Activated B cell treated with CpG ODN at 0.5 μM for 24 hours (primary cell): Measurements from ENCODE around the gene SREBF1. TPM values are rescaled to one million over a fixed set of nuclear protein-coding genes. Genes with fewer than 3 reads are reported as not detected.

Experiments used
- ATAC-seq: fragments of 200-7000 bp; cut with Tn5 transposase; one replicate; pipeline ENCODE4 v1.10.0; 2021; ENCODE audit warnings: low read depth, mild to moderate bottlenecking, moderate library complexity
- CTCF ChIA-PET: fragments of 350-600 bp; sonication (Branson Sonifier 250); formaldehyde crosslinking; loops from one replicate; lab custom pipeline; 2021; ENCODE audit warnings: antibody characterized with exemption; lab: Charles Lee
- POLR2A ChIA-PET: fragments of 350-600 bp; sonication (Branson Sonifier 250); formaldehyde crosslinking; loops from one replicate; lab custom pipeline; 2021; ENCODE audit warnings: antibody characterized with exemption; lab: Charles Lee
- DNase-seq: peaks from one replicate; pipeline ENCODE4 v3.0.0; 2022
- H3K27ac Mint-ChIP-seq: one replicate; pipeline ENCODE4 v1.8.0; 2020; ENCODE audit warnings: mixed read lengths
- H3K27me3 Mint-ChIP-seq: one replicate; pipeline ENCODE4 v1.8.0; 2021; ENCODE audit warnings: mixed read lengths
- H3K36me3 Mint-ChIP-seq: one replicate; pipeline ENCODE4 v1.8.0; 2021; ENCODE audit warnings: low read depth, mixed read lengths
- H3K4me1 Mint-ChIP-seq: one replicate; pipeline ENCODE4 v1.8.0; 2021; ENCODE audit warnings: mixed read lengths
- H3K4me3 Mint-ChIP-seq: one replicate; pipeline ENCODE4 v1.8.0; 2020; ENCODE audit warnings: mild to moderate bottlenecking, mixed read lengths
- H3K9me3 Mint-ChIP-seq: one replicate; pipeline ENCODE4 v1.8.0; 2020; ENCODE audit warnings: mixed read lengths
- CTCF ChIP-seq: fragments of 200-600 bp; IDR thresholded peaks from one replicate; pipeline ENCODE4 v1.8.0; 2022; ENCODE audit warnings: antibody characterized with exemption, mild to moderate bottlenecking
- intact Hi-C: fragments of 100-400 bp; cut with micrococcal nuclease; formaldehyde crosslinking; loops from one replicate; pipeline ENCODE4 v1.15.1; 2024
- total RNA-seq: library from RNA; stranded (reverse); gene quantifications from 2 replicates; pipeline ENCODE4 v1.2.3, GENCODE V29; 2022

The SREBF1 gene
- total RNA-seq, 1 donor from 2014 or later, result 19.7 TPM

GRCh38 chr17:17767154-17767869 is 69.5 kb downstream of the SREBF1 start:
- Mint-ChIP-seq H3K9me3 (no peaks in the 10 kb centered on the region), H3K27me3 (no peaks in the 10 kb centered on the region), H3K36me3 (no peaks in the 10 kb centered on the region), H3K4me3 (no peak overlapping the region), H3K27ac (no peak overlapping the region), H3K4me1 (peaks cover 47% of the 10 kb centered on the region)
- TF ChIP-seq CTCF, result no peak
- intact Hi-C loops, result loop anchor here (2.0 kb wide), 1 partner anchor 15 kb away; no protein-coding TSS in a partner anchor
- ChIA-PET POLR2A (interaction anchor here (2.0 kb wide), 1 partner anchor 10 kb away, joined by 15 read pairs; no protein-coding TSS in a partner anchor), CTCF (no interaction called here)
- ATAC-seq (no peak), DNase-seq (no peak)

GRCh38 chr17:17766744-17767120 is 70.1 kb downstream of the SREBF1 start:
- CTCF ChIA-PET, result no interaction called here
- Mint-ChIP-seq H3K4me1 (peaks cover 47% of the 10 kb centered on the region), H3K27ac (peak overlapping the region; percentile 89), H3K36me3 (no peaks in the 10 kb centered on the region), H3K27me3 (no peaks in the 10 kb centered on the region), H3K9me3 (no peaks in the 10 kb centered on the region), H3K4me3 (peak overlapping the region; percentile 48)
- POLR2A ChIA-PET, result interaction anchor here (1.0 to 2.0 kb wide), 3 partner anchors 9 to 85 kb away, joined by 5 to 15 read pairs (median 7); no protein-coding TSS in a partner anchor
- DNase-seq (no peak), ATAC-seq (no peak)
- intact Hi-C loops, result loop anchor here (2.0 kb wide), 1 partner anchor 16 kb away; no protein-coding TSS in a partner anchor
- TF ChIP-seq CTCF, result no peak

- Mint-ChIP-seq H3K27me3 (no peaks in the 10 kb centered on the region), H3K4me1 (peaks cover 47% of the 10 kb centered on the region), H3K27ac (peak overlapping the region; percentile 89), H3K36me3 (no peaks in the 10 kb centered on the region), H3K9me3 (no peaks in the 10 kb centered on the region), H3K4me3 (peak overlapping the region; percentile 48)
- DNase-seq (no peak), ATAC-seq (peak; percentile 91)
- ChIA-PET POLR2A (interaction anchor here (1.0 to 2.0 kb wide), 3 partner anchors 9 to 84 kb away, joined by 5 to 15 read pairs (median 7); no protein-coding TSS in a partner anchor), CTCF (no interaction called here)
- no peak for TF ChIP-seq CTCF
- intact Hi-C loops, result loop anchor here (2.0 kb wide), 1 partner anchor 17 kb away; no protein-coding TSS in a partner anchor
These were observed 70.6 kb downstream of the SREBF1 start for GRCh38 chr17:17766077-17766743.

- peaks cover 47% of the 10 kb centered on the region for H3K4me1 Mint-ChIP-seq
- no peaks in the 10 kb centered on the region for H3K9me3 Mint-ChIP-seq
- H3K27ac Mint-ChIP-seq, result peak overlapping the region; percentile 89
- no peaks in the 10 kb centered on the region for H3K36me3 Mint-ChIP-seq
- DNase-seq (no peak), ATAC-seq (no peak)
- H3K4me3 Mint-ChIP-seq, result peak overlapping the region; percentile 24
- POLR2A ChIA-PET, result interaction anchor here (1.0 to 2.0 kb wide), 3 partner anchors 8 to 83 kb away, joined by 5 to 15 read pairs (median 7); no protein-coding TSS in a partner anchor
- TF ChIP-seq CTCF, result no peak
- intact Hi-C loops, result loop anchor here (2.0 kb wide), 1 partner anchor 17 kb away; no protein-coding TSS in a partner anchor
- no peaks in the 10 kb centered on the region for H3K27me3 Mint-ChIP-seq
- CTCF ChIA-PET, result no interaction called here
These were observed 71.3 kb downstream of the SREBF1 start for GRCh38 chr17:17765359-17766076.
